ENCODE results near the gene RPH3AL. TPM values are rescaled to one million over a fixed set of nuclear protein-coding genes. Genes with fewer than 3 reads are reported as not detected.
A peak's percentile ranks its signal among the peaks of the same experiment; 100 is the strongest.

The RPH3AL gene
- total RNA-seq, 1 experiment from 2014 or later, result 3.0 TPM

DNA sequence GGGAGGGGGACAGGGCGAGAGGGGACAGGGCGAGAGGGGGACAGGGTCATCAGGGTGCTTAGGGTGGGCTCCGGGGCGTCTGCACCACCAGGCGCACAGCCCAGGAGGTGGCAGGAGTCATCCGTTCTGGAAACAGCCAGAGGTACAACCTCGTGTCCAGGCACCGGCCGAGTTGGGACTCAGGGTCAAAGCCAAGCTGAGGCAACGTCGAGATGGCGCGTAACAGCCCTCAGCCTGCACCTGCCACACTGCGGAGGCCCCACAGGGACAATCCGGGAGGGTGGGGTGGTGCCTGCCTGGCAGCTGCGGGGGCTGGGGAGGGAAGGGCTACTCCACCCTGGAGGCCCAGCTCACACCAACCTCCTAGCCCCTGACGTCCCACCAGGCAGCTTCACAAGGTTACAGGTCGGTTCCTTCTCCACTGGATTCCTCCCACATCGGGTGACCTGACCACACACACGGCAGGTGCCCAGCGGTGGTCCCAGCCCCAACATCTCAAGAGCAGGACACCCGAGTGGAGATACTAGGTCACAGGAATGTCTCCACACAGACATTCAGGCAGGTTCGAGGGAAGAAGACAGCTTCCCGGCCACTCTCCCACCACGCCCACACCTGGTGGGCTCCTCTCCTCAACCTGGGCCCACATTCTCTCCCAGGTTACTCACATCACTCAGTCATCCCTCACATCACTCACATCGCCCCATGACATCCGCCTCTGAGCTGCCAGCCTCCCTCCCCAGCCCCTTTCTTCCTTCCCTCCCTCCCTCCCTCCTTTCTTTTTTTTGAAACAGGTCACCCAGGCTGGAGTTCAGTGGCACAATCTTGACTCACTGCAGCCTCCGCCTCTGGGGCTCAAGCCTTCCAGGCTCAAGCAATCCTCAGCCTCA is 47.3 kb downstream of the RPH3AL start:
- H3K23me2 ChIP-seq (ENCODE audit: insufficient read length, low read depth, low read length, poor library complexity, severe bottlenecking), result no peaks in the 10 kb centered on the region
- TF ChIP-seq, protein P1, sequence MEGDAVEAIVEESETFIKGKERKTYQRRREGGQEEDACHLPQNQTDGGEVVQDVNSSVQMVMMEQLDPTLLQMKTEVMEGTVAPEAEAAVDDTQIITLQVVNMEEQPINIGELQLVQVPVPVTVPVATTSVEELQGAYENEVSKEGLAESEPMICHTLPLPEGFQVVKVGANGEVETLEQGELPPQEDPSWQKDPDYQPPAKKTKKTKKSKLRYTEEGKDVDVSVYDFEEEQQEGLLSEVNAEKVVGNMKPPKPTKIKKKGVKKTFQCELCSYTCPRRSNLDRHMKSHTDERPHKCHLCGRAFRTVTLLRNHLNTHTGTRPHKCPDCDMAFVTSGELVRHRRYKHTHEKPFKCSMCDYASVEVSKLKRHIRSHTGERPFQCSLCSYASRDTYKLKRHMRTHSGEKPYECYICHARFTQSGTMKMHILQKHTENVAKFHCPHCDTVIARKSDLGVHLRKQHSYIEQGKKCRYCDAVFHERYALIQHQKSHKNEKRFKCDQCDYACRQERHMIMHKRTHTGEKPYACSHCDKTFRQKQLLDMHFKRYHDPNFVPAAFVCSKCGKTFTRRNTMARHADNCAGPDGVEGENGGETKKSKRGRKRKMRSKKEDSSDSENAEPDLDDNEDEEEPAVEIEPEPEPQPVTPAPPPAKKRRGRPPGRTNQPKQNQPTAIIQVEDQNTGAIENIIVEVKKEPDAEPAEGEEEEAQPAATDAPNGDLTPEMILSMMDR (conservative IDR thresholded peaks at IDR 0.05), result no peak
- no peaks in the 10 kb centered on the region for H3K9me3 Mint-ChIP-seq
- H2BK15ac ChIP-seq (ENCODE audit: low read depth, low read length), result no peak overlapping the region
- no CpG with 5 or more reads among the region's 28 CpGs for WGBS (ENCODE audit: extremely low coverage, insufficient read length, low lambda C conversion rate)
- no peak overlapping the region for H4K8ac ChIP-seq (replicated peaks; ENCODE audit: insufficient read length, low read depth, low read length)
- no peak overlapping the region for H2BK12ac ChIP-seq (ENCODE audit: insufficient read length, low read depth, low read length)
- H4K20me1 ChIP-seq (ENCODE audit: control insufficient read depth, insufficient read depth, insufficient read length), result no peaks in the 10 kb centered on the region
- H3K4me2 ChIP-seq (ENCODE audit: insufficient read depth, insufficient read length, low read length), result peak overlapping the region; percentile 21
- no peaks in the 10 kb centered on the region for H3K79me2 ChIP-seq (ENCODE audit: insufficient read depth, low read length)
- H3K4ac ChIP-seq (ENCODE audit: low read depth, low read length), result no peak overlapping the region
- no peaks in the 10 kb centered on the region for H3K9me3 ChIP-seq (ENCODE audit: control insufficient read depth, low read depth, low read length)
- H2AFZ ChIP-seq (ENCODE audit: low read length), result no peak overlapping the region
- H3K27ac ChIP-seq (ENCODE audit: insufficient read length, low read depth, low read length), result no peak overlapping the region
- peaks cover 2% of the 10 kb centered on the region; the same call in 1 of the 2 replicates for H3K4me1 ChIP-seq (ENCODE audit: insufficient read depth, low read length)
- no peak overlapping the region for H3K56ac ChIP-seq (ENCODE audit: insufficient read length, low read depth, low read length)
- DNase-seq, result no peak
- peak overlapping the region; percentile 1; the same call in 1 of the 2 replicates for H3K14ac ChIP-seq (ENCODE audit: insufficient read depth, low read length)
- H3K36me3 Mint-ChIP-seq (ENCODE audit: insufficient read depth in 1 of 3, low read depth in 3 of 3), result no peaks in the 10 kb centered on the region; a peak in 1 of 7 replicates
- peak overlapping the region; percentile 31 to 64; a peak in 4 of 5 replicates for H3K4me3 Mint-ChIP-seq
- no peak overlapping the region for H4K91ac ChIP-seq (ENCODE audit: insufficient read length, low read depth, low read length)
- H3K9ac ChIP-seq (ENCODE audit: extremely low read depth, insufficient read length, low read length), result no peak overlapping the region
- peaks cover 4% of the 10 kb centered on the region for H3K27me3 Mint-ChIP-seq (ENCODE audit: low read depth)
- H2BK120ac ChIP-seq (ENCODE audit: low read depth, low read length, poor library complexity, severe bottlenecking), result no peak overlapping the region
- no peak overlapping the region for H3K23ac ChIP-seq (ENCODE audit: insufficient read length, low read depth, low read length)
- H3T11ph ChIP-seq (ENCODE audit: low read length), result no peak overlapping the region
- no peak overlapping the region for H2BK5ac ChIP-seq (ENCODE audit: insufficient read length, low read length)
- peaks cover 14 to 28% of the 10 kb centered on the region in 2 experiments for H3K4me1 Mint-ChIP-seq
- no peak overlapping the region for H4K5ac ChIP-seq (ENCODE audit: insufficient read length, low read depth, low read length)
- no peaks in the 10 kb centered on the region for H3K27me3 ChIP-seq (ENCODE audit: insufficient read depth, low read length)
- no peak overlapping the region for H2AK5ac ChIP-seq (ENCODE audit: insufficient read length, low read length)
- no peak overlapping the region for H2BK20ac ChIP-seq (ENCODE audit: low read depth, low read length, poor library complexity, severe bottlenecking)
- H3K27ac Mint-ChIP-seq, result peak overlapping the region in 1 of 3 experiments; percentile 67; a peak in 1 of 7 replicates
- no peaks in the 10 kb centered on the region for H3K79me1 ChIP-seq (ENCODE audit: insufficient read depth, low read depth, low read length, poor library complexity, severe bottlenecking)
- no peak overlapping the region for H3K18ac ChIP-seq (ENCODE audit: insufficient read length, low read depth, low read length)

Data from H9 (cell line).